HL-60 (cell line): ENCODE data around the gene LRMDA.

Experiments used
- DNase-seq, 2 experiments: peaks; one replicate each; pipeline ENCODE4 v3.0.0-alpha.2; 2010 to 2020; ENCODE audit warnings: low read depth in 1 of 2, low spot score in 1 of 2
- H3K27ac ChIP-seq: fragments of 250-450 bp; sonication (Bioruptor Pico); replicated peaks from 2 replicates; pipeline ENCODE4 v1.5.1; 2020; ENCODE audit warnings: mild to moderate bottlenecking, moderate library complexity
- H3K27me3 ChIP-seq: fragments of 250-450 bp; sonication (Bioruptor Pico); 2 replicates; pipeline ENCODE4 v1.5.1; 2021; ENCODE audit warnings: mild to moderate bottlenecking, moderate library complexity; ENCODE audit not compliant: insufficient read depth, poor library complexity, severe bottlenecking
- H3K4me3 ChIP-seq: replicated peaks from 2 replicates; pipeline ENCODE4 v1.5.1; 2011; ENCODE audit warnings: mild to moderate bottlenecking, control low read depth, low read length; ENCODE audit not compliant: insufficient read depth
- CTCF ChIP-seq: IDR thresholded peaks from one replicate; pipeline ENCODE4 v1.5.1; 2011; ENCODE audit warnings: low read length, control low read depth, inconsistent platforms; ENCODE audit not compliant: insufficient read depth
- GABPA ChIP-seq: IDR thresholded peaks from 2 replicates; pipeline ENCODE4 v1.6.1; 2012; ENCODE audit warnings: low read depth
- POLR2AphosphoS5 ChIP-seq: IDR thresholded peaks from 2 replicates; pipeline ENCODE4 v1.6.1; 2012; ENCODE audit warnings: low read depth
- REST ChIP-seq: IDR thresholded peaks from 2 replicates; pipeline ENCODE4 v1.6.1; 2012; ENCODE audit warnings: low read depth; ENCODE audit not compliant: insufficient replicate concordance
- SPI1 ChIP-seq: IDR thresholded peaks from 2 replicates; pipeline ENCODE4 v1.6.1; 2012; ENCODE audit warnings: low read depth, mild to moderate bottlenecking, borderline replicate concordance

Gene LRMDA

GRCh38 chr10:75527542-75527941, 96.1 kb downstream of the LRMDA start:
- TF ChIP-seq SPI1 (no peak), REST (no peak), CTCF (no peak), POLR2AphosphoS5 (no peak), GABPA (no peak)

DNA sequence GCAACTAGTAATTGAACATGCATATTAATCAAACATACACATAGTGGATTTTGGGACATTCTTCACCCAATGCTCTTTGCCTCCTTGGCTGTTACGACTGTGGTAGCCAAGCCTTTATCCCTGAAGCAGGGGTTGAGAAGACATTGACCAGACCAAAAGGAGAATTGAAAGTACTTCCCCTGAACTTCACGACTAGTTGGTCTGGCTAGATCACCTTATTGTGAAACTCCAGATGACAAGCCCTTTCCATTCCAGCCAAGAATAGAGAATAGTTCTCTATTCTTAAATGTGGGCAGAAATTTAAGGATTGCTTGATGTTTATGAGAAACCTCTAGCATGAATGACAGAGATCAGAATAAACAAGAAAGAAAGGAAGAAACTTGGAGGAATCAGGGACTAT, 97.0 kb downstream of the LRMDA start:
- DNase-seq = peak; percentile 49 to 59
- no peaks in the 10 kb centered on the region for H3K27me3 ChIP-seq
- H3K4me3 ChIP-seq = no peak overlapping the region
- TF ChIP-seq SPI1 (peak; percentile 17; the same call in 1 of the 2 replicates), GABPA (no peak)
- H3K27ac ChIP-seq = no peak overlapping the region; the same call in 1 of the 2 replicates

More at GRCh38 chr10:75527542-75527941, 96.1 kb downstream of the LRMDA start:
- no peak for DNase-seq
- Histone ChIP-seq H3K27me3 (no peaks in the 10 kb centered on the region), H3K27ac (no peak overlapping the region), H3K4me3 (no peak overlapping the region)

- DNase-seq = no peak
- no peaks in the 10 kb centered on the region for H3K27me3 ChIP-seq
- no peak overlapping the region for H3K4me3 ChIP-seq
- TF ChIP-seq CTCF (no peak), REST (no peak), POLR2AphosphoS5 (no peak), SPI1 (no peak)
- no peak overlapping the region for H3K27ac ChIP-seq
Measured at GRCh38 chr10:75530299-75530698, 98.9 kb downstream of the LRMDA start.

GRCh38 chr10:75531571-75532031, 100.2 kb downstream of the LRMDA start:
- H3K27ac ChIP-seq = no peak overlapping the region
- H3K27me3 ChIP-seq = no peaks in the 10 kb centered on the region
- H3K4me3 ChIP-seq = no peak overlapping the region
- peak; percentile 12 to 39 for DNase-seq
- TF ChIP-seq CTCF = no peak
- TF ChIP-seq REST = no peak
- no peak for TF ChIP-seq SPI1
- TF ChIP-seq POLR2AphosphoS5 = no peak
